ENCODE results near the gene THSD4. TPM values are rescaled to one million over a fixed set of nuclear protein-coding genes. Genes with fewer than 3 reads are reported as not detected.
A peak's percentile ranks its signal among the peaks of the same experiment; 100 is the strongest.

Gene THSD4
- polyA plus RNA-seq, 1 donor (not counting 4 experiments of a cell fraction or from before 2014, with no cell fraction given) = 24.5 TPM

DNA sequence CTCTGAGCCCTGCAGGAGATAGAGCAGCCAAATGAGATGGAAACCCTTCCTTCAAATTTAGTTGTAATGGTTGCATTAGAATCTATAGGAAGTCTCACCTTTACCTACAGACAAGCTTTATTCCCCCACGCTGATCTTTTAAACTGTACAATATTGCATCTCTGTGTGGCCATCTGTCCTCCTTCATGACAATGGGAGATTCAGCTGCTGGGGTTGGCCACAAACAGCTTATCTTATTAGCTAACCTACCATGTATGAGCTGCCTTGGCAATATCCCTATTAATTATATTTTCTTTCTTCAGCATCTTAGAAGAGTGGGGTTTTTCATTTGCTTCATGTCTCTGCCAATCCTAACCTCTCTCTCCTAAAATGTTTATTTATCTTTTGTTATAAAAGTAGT, 456.4 kb downstream of the THSD4 start:
- Histone ChIP-seq H3K36me3 (ENCODE audit: control insufficient read depth in 2 of 2, extremely low read depth in 1 of 2, insufficient read depth in 2 of 2, low read length in 2 of 2) (no peaks in the 10 kb centered on the region), H3K27me3 (ENCODE audit: control insufficient read depth, extremely low read depth, insufficient read depth, low read length) (no peaks in the 10 kb centered on the region), H3K4me2 (ENCODE audit: control insufficient read depth, extremely low read depth, insufficient read depth, low read depth, low read length) (no peak overlapping the region), H2AFZ (ENCODE audit: control insufficient read depth, low read length) (no peak overlapping the region), H3K9me1 (ENCODE audit: control insufficient read depth, extremely low read depth, insufficient read depth, low read length) (no peaks in the 10 kb centered on the region), H3K79me2 (ENCODE audit: control insufficient read depth, insufficient read depth, low read length) (no peaks in the 10 kb centered on the region), H3K4me1 (ENCODE audit: control insufficient read depth, extremely low read depth, insufficient read depth, low read length) (peaks cover 28% of the 10 kb centered on the region), H3K9ac (ENCODE audit: control insufficient read depth, extremely low read depth, insufficient read depth, low read length) (no peak overlapping the region), H4K20me1 (ENCODE audit: control insufficient read depth, extremely low read depth, insufficient read depth, low read length) (no peaks in the 10 kb centered on the region), H3K4me3 (ENCODE audit: control insufficient read depth in 2 of 3, extremely low read depth in 1 of 3, insufficient read depth in 2 of 3, low read depth in 1 of 3, low read length in 3 of 3) (no peak overlapping the region), H3K27ac (ENCODE audit: control insufficient read depth, insufficient read depth, low read length) (no peak overlapping the region), H3K9me3 (ENCODE audit: control insufficient read depth, low read depth, low read length) (no peaks in the 10 kb centered on the region)
- dilution Hi-C loops (cut with MboI; ENCODE audit: extremely low pct_ligation_motif_present, low sequenced_read_pairs) = no loop called here
- DNase-seq (ENCODE audit: low read depth, low spot score) (no peak), FAIRE-seq (peak; percentile 43)
- no peak for TF ChIP-seq EZH2 (IDR thresholded peaks at IDR 0.05; ENCODE audit: low read length)
- TF ChIP-seq, protein P1, sequence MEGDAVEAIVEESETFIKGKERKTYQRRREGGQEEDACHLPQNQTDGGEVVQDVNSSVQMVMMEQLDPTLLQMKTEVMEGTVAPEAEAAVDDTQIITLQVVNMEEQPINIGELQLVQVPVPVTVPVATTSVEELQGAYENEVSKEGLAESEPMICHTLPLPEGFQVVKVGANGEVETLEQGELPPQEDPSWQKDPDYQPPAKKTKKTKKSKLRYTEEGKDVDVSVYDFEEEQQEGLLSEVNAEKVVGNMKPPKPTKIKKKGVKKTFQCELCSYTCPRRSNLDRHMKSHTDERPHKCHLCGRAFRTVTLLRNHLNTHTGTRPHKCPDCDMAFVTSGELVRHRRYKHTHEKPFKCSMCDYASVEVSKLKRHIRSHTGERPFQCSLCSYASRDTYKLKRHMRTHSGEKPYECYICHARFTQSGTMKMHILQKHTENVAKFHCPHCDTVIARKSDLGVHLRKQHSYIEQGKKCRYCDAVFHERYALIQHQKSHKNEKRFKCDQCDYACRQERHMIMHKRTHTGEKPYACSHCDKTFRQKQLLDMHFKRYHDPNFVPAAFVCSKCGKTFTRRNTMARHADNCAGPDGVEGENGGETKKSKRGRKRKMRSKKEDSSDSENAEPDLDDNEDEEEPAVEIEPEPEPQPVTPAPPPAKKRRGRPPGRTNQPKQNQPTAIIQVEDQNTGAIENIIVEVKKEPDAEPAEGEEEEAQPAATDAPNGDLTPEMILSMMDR (optimal IDR thresholded peaks at IDR 0.05 in 1 of 3, IDR thresholded peaks at IDR 0.05 in 1 of 3, conservative IDR thresholded peaks at IDR 0.05 in 1 of 3; ENCODE audit: extremely low read depth in 1 of 3, insufficient read depth in 2 of 3, low read length in 3 of 3) = no peak

DNA sequence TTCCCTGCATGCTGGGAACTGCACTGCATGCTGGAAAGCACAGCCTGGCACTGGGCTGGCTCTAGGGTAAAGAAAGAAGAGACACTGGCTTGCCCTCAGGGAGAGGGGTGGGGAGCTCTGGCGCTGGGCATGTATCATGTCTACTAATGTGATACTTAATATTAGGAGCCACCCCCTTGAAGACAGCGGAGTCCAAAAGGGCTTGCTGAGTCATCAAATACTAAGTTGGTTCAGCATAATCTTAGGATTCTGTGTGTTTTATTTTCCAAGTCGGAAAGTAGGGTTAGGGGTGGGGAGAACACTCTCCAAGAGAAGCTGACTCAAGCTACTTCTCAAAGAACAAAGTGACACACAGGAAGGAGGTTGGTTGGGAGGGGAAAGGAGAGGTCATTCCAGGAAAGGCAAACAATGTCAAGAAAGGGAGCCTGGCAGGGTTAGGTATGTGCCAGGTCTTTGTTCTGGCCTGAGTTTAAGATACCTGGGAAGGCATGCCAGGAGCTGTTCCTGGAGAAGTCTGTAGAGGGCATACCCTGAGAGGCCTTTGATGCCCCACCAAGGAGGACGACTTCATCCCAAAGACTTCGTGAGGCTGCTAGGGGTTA, 457.3 kb downstream of the THSD4 start:
- H4K20me1 ChIP-seq (ENCODE audit: control insufficient read depth, extremely low read depth, insufficient read depth, low read length) = no peaks in the 10 kb centered on the region
- dilution Hi-C loops (cut with MboI; ENCODE audit: extremely low pct_ligation_motif_present, low sequenced_read_pairs) = no loop called here
- H3K4me1 ChIP-seq (ENCODE audit: control insufficient read depth, extremely low read depth, insufficient read depth, low read length) = peaks cover 28% of the 10 kb centered on the region
- peak overlapping the region; percentile 5 for H3K4me2 ChIP-seq (ENCODE audit: control insufficient read depth, extremely low read depth, insufficient read depth, low read depth, low read length)
- H3K9me3 ChIP-seq (ENCODE audit: control insufficient read depth, low read depth, low read length) = no peaks in the 10 kb centered on the region
- no peak overlapping the region for H2AFZ ChIP-seq (ENCODE audit: control insufficient read depth, low read length)
- H3K9me1 ChIP-seq (ENCODE audit: control insufficient read depth, extremely low read depth, insufficient read depth, low read length) = no peaks in the 10 kb centered on the region
- TF ChIP-seq, protein P1 (optimal IDR thresholded peaks at IDR 0.05 in 1 of 3, IDR thresholded peaks at IDR 0.05 in 1 of 3, conservative IDR thresholded peaks at IDR 0.05 in 1 of 3; ENCODE audit: extremely low read depth in 1 of 3, insufficient read depth in 2 of 3, low read length in 3 of 3) = peak; percentile 60 to 75 (median 71)
- no peak for TF ChIP-seq EZH2 (IDR thresholded peaks at IDR 0.05; ENCODE audit: low read length)
- H3K79me2 ChIP-seq (ENCODE audit: control insufficient read depth, insufficient read depth, low read length) = no peaks in the 10 kb centered on the region
- FAIRE-seq (peak; percentile 99), DNase-seq (ENCODE audit: low read depth, low spot score) (peak; percentile 88)
- H3K36me3 ChIP-seq (ENCODE audit: control insufficient read depth in 2 of 2, extremely low read depth in 1 of 2, insufficient read depth in 2 of 2, low read length in 2 of 2) = no peaks in the 10 kb centered on the region
- no peaks in the 10 kb centered on the region for H3K27me3 ChIP-seq (ENCODE audit: control insufficient read depth, extremely low read depth, insufficient read depth, low read length)
- no peak overlapping the region for H3K9ac ChIP-seq (ENCODE audit: control insufficient read depth, extremely low read depth, insufficient read depth, low read length)
- H3K27ac ChIP-seq (ENCODE audit: control insufficient read depth, insufficient read depth, low read length) = peak overlapping the region; percentile 31
- no peak overlapping the region for H3K4me3 ChIP-seq (ENCODE audit: control insufficient read depth in 2 of 3, extremely low read depth in 1 of 3, insufficient read depth in 2 of 3, low read depth in 1 of 3, low read length in 3 of 3)
